Measurements from ENCODE around the gene EMILIN2.

The EMILIN2 gene

GRCh38 chr18:2878656-2879330 is 32.0 kb downstream of the EMILIN2 start:
- no peak for DNase-seq (ENCODE audit: low read depth in 2 of 2)

- DNase-seq (ENCODE audit: low read depth in 2 of 2), result no peak
Observed at GRCh38 chr18:2879889-2880288, 33.1 kb downstream of the EMILIN2 start.

- no peak for DNase-seq (ENCODE audit: low read depth in 2 of 2)
Observed at GRCh38 chr18:2880473-2880872, 33.7 kb downstream of the EMILIN2 start.

GRCh38 chr18:2881088-2881839 is 34.5 kb downstream of the EMILIN2 start:
- DNase-seq (ENCODE audit: low read depth in 2 of 2), result peak; percentile 82 to 84

- DNase-seq (ENCODE audit: low read depth in 2 of 2), result no peak
Observed at GRCh38 chr18:2881840-2882195, 35.0 kb downstream of the EMILIN2 start.

- DNase-seq (ENCODE audit: low read depth in 2 of 2), result no peak
Observed at GRCh38 chr18:2882201-2882600, 35.4 kb downstream of the EMILIN2 start.

GRCh38 chr18:2883076-2883735 is 36.4 kb downstream of the EMILIN2 start:
- DNase-seq (ENCODE audit: low read depth in 2 of 2), result no peak

- DNase-seq (ENCODE audit: low read depth in 2 of 2), result no peak
Observed at GRCh38 chr18:2884706-2885285, 38.0 kb downstream of the EMILIN2 start.

- DNase-seq (ENCODE audit: low read depth in 2 of 2), result no peak
Observed at GRCh38 chr18:2887470-2887869, 40.7 kb downstream of the EMILIN2 start.

- DNase-seq (ENCODE audit: low read depth in 2 of 2), result no peak
Observed at GRCh38 chr18:2889761-2890192, 43.0 kb downstream of the EMILIN2 start.

- no peak for DNase-seq (ENCODE audit: low read depth in 2 of 2)
Observed at GRCh38 chr18:2890606-2891005, 43.8 kb downstream of the EMILIN2 start.

GRCh38 chr18:2891526-2892431 is 45.0 kb downstream of the EMILIN2 start:
- DNase-seq (ENCODE audit: low read depth in 2 of 2), result no peak

- DNase-seq (ENCODE audit: low read depth in 2 of 2), result no peak
Observed at GRCh38 chr18:2893056-2893455, 46.2 kb downstream of the EMILIN2 start.

- no peak for DNase-seq (ENCODE audit: low read depth in 2 of 2)
Observed at GRCh38 chr18:2893676-2894075, 46.9 kb downstream of the EMILIN2 start.

GRCh38 chr18:2894131-2894840 is 47.5 kb downstream of the EMILIN2 start:
- DNase-seq (ENCODE audit: low read depth in 2 of 2), result no peak

- no peak for DNase-seq (ENCODE audit: low read depth in 2 of 2)
Observed at GRCh38 chr18:2894841-2895370, 48.1 kb downstream of the EMILIN2 start.

GRCh38 chr18:2895391-2895790 is 48.6 kb downstream of the EMILIN2 start:
- no peak for DNase-seq (ENCODE audit: low read depth in 2 of 2)

GRCh38 chr18:2896990-2897389 is 50.2 kb downstream of the EMILIN2 start:
- DNase-seq (ENCODE audit: low read depth in 2 of 2), result no peak

GRCh38 chr18:2897448-2898185 is 50.8 kb downstream of the EMILIN2 start:
- no peak for DNase-seq (ENCODE audit: low read depth in 2 of 2)

GRCh38 chr18:2898186-2898640 is 51.4 kb downstream of the EMILIN2 start:
- no peak for DNase-seq (ENCODE audit: low read depth in 2 of 2)

Measured in fibroblast of skin of left biceps (primary cell).